ENCODE data around the gene TAF3.

Gene TAF3

DNA sequence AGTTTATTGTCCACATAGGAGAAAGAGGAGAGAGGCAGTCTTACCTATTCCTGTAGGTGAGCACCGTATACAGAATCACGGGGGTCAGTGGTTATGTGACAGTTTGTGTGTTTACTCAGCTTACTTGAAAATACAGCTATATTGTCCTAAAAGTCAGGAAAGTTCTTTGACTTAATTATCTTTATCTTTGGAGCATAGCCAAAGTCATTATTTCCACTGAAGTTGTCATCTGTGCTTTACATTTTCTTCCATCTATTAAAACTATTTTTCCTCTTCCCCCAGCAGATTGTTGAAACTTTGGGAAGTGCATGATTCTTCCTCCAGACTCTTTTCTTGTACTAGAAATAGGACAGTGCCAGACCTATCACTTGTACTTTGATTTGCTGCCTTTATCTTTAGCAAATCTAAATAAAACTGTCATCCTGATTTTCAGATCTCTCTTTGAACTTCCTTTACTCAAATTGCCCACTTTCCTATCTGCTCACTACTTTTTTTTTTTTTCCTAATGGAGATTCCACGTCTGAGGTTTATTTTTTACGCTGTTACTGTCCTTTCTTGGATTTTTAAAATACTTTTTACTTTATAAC, 58.3 kb downstream of the TAF3 start:
- no peak for DNase-seq (ENCODE audit: low spot score)

DNA sequence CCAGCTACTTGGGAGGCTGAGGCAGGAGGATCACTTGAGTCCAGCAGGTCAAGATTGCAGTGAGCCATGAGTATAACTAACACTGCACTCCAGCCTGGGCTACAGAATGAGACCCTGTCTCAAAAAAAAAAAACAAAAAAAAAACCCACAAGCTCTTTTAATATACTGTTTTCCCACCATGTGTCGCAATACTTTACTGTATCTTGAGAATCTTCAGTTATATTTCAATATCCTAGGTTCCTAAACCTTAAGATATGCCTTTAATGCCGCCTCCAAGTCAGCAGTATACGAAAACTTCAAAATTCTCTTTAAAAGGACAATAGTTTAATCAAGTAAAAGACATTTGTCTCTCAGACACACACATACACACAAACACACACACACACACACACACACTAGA, 62.8 kb downstream of the TAF3 start:
- no peak for DNase-seq (ENCODE audit: low spot score)

DNA sequence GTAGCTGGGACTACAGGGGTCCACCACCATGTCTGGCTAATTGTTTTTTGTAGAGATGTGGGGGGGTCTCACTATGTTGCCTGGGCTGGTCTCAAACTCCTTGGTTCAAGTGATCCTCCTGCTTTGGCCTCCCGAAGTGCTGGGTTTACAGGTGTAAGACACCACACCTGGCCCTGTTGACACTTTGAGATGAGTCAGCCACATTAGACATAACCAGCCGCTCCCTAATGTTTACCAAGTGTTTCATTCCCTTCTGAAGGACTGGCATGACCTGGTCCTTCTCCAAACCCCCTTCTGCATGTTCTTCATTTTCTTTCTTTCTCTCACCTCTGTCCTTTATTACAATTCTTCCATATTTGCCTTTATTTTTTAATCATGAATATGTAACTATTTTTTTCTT, 67.8 kb downstream of the TAF3 start:
- no peak for DNase-seq (ENCODE audit: low spot score)

DNA sequence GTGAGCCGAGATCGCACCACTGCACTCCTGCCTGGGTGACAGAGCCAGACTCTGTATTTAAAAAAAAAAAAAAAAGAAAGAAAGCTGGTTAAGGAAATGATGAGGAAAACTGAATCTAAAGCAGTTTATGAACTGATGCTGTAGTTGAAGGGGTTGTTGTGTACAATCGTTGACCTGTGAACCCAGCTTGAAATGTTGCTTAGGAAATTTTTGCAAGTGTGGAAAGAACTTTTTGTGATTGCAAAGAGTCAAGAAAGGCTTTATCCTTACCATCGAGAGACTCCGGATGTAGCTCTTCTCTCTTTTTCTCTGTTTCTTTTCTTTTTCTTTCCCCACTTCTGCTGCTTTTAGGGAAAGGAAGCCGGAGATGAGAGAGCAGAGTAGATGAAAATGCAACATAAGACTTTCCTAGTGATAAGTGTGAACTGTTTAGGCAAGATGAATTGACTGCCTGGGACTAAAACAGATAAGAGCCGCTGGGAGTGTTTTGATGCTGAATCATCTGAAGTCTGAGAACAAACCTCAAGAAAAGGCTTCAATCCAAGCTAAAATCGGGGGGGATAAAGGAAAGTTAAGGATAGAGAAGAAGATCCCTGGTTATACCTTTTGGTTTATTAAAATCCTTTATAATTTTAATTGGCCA, 69.0 kb downstream of the TAF3 start:
- DNase-seq (ENCODE audit: low spot score): no peak

DNA sequence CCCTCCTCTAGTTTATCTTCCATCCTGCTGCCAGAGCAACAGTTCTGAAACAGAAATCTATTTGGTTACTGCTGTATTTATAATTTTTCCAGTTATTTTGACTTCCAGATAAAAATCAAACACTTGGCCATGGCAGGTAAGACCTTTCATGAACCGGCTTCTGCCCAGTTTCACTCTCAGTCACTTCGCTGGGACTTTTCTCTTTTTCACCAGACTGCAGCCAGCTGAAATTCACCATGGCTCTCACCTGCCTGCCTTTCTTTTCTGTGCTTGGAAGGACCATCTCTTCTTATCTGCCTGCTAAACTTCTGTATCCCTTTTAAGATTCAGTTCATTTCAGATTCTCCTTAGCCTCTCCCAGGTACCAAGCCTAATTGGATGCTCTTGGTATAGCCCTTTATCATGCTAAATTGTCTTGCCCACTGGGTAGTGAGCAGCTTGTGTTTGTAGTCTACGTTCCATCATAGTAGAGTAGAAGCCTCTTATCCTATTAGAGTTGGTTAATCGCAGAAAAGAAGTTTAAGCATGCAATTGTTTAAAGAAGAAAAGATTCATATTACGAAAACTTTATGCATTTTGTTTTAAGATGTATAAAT, 71.7 kb downstream of the TAF3 start:
- DNase-seq (ENCODE audit: low spot score): no peak

DNA sequence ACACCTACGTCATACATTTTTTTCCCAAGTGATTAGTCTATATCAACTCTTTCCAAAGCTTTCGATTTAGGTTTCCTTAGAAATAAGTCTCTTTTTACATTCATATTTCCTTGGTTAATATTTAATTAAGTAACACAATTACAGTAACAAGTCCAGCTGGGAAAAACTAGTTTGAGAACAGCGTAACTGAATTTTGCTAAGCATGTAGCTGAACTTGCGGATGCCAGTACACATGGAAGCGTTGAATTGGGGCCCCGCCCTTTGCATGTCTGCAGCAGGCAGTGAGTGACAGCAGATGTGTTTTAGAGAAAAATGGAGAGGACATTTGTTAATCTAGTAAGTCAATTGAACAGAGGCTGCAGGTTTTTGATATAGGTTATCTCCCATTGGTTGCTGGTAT, 72.5 kb downstream of the TAF3 start:
- DNase-seq (ENCODE audit: low spot score): no peak

DNA sequence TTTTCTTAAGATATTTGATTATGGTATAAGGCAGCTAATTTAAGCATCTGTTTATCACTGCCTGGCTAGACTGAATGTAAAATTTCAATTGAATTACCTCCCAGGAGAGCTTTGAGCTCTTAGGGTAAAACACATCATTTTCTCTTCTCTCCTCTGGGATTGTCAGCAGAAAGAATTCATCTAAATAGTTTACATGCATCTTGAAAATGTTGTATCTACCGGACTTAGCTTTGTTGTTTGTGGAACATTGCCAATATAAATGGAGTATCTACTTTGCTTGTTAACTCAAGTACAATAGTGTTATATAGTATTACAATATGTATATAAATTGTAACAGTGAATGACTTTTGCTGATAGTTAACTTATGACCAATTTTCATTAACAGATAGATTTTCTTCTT, 73.3 kb downstream of the TAF3 start:
- DNase-seq (ENCODE audit: low spot score): no peak

DNA sequence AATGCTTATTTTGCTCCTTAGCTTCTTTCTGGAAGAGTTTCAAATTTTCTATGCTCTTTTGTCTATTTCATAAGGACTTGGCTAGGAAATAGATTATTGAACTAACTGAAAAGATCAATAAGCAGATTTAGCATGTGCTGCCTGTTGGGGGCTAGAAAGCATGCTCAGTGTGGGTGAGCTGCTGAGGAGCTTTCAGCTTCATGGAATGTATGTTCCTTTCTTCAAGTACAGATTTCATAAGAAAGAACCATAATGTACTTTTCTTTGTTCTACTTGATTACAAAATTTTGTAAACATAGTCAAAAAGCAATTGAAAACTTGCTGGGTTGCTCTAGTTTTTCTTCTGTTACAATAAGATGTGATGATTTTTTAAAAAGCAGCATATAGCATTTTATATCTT, 73.8 kb downstream of the TAF3 start:
- no peak for DNase-seq (ENCODE audit: low spot score)

DNA sequence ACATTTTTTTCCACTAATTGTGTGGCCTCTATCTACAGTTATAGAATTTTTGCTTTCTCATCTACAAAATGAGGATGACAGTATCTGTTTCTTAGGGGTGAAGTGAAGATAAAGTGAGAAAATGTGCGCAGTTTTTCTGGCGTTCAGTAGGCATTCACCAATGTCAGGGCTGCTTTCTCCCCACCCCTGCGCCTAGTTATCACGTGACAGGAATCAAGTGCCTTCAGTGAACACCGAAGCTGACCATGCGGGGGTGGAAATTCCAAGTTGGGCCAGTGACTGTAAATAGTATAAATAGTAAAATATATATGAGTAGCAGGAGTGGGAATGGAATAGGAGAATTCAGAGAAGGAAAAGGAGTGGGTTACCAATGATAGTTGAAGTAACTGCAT, 77.4 kb downstream of the TAF3 start:
- DNase-seq (ENCODE audit: low spot score): no peak

DNA sequence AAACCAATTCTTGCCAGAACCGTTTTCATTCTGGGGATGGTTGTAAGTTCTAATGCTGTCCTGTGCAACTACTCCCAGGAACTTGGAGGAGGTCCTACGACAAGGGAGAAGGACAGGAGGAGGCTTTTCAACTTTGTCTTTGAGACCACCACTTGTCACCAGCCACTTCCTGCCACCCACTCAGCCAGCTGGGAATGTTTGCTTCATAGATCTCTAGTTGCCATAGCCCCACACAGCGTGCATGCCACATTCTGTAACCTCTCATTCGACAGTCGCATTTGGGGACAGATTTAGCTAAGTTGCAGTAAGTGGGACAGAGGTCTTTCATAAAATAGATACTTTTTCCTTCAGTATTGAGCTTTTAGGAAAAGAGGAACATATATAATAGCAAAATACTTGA, 78.0 kb downstream of the TAF3 start:
- DNase-seq (ENCODE audit: low spot score): no peak

DNA sequence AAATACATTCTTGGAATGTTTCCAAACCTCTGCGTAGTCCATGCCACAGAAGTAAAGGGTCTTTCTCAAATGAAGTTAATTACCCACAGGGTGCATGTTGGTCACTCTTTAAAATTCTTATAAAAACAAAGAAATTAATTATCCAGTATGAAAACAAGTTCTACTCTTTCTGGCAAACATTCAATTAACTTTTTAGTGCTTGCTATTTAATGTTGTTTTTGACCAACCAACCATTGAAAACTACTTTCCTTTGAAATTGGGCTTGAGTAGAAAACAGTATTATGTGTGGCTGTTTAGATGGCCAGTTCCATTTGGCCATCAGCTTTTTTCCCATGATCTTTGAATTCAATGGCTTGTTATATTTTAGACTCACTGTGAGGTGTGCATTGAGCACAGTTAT, 83.0 kb downstream of the TAF3 start:
- no peak for DNase-seq (ENCODE audit: low spot score)

DNA sequence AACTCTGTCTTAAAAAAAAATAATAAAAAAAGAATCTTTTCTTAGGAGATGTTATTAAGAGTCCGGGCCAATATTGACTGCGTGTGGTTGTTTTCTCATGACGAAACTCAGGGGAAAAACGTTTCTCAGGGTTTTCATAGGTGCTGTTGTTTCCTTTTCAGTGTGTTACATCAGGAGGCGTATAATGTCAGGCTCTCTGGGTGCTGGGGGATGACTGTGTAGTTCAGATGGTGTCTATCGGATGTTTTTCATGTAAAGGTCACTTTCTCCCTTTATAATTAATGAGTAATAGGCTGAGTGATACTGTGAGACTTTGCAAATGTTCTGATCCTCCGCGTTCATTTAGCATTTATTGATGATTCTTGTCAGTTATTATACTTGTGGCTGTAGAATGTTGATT, 84.1 kb downstream of the TAF3 start:
- no peak for DNase-seq (ENCODE audit: low spot score)

DNA sequence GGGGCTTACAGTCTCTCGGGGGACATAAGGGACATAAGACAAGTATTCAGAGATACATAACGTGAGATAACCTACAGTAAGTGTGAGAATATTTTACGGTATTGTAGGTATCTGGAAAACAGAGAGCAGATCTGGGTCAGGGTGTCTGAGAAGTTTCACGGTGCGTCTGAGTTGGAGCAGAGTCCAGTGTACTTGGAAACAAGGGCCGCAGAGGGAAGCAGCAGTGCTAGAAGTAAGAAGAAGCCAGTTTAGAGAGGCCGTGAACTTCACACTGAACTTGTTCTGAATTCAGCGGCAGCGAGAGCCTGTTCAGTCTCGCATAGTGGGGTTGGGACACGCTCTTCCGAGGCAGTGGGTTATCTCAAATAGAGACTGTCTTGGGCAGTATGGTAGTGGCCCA, 85.5 kb downstream of the TAF3 start:
- DNase-seq (ENCODE audit: low spot score): no peak

DNA sequence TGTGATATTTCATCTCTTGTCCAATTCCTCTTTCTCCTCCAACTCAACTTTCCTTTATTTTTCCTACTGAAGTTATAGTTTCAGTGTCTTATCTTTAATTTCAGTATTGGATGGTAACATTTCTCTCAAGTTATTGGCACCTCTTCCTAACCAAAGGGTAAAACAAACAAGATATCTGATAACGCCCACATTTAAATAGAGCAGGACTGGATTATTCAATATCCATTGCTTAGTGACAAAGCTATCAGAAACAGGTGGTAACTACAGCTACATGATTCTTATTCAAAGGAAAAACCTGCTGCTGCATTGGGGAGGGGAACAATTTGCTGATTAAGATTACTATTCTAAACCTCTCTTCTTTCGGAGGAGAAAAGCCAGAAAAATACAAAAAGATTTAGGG, 87.8 kb downstream of the TAF3 start:
- DNase-seq (ENCODE audit: low spot score): no peak

DNA sequence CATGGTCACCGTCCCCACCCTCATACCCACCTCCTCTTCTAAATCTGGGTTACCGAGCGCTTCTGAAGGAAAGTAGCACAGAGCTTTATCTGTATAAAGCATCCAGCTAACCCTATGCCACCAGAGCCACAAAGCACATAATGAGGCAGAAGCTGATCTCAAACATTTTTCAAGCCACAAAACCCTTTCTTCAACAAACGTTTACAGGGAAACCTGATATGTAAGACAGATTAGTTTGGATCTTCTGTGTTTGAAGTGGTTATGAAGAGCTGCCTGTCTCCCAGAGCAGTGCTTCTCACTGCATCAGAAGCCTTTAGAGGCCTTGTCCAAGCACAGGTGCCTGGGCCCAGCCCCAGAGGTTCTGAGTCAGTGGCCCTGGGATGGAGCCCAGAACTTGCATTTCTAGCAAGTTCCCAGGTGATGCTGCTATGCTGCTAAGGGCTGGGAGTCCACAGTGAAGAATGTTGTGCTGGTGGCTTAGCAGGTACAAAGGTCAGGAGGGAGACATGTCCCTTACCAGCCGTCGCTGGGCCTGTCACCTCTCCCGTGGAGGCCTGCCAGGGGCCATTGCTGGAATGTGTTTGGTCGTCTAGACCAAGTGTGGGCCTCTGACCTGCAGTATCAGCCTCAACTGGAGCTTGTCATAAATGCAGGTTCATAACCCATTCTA, 90.4 kb downstream of the TAF3 start:
- DNase-seq (ENCODE audit: low spot score): no peak

DNA sequence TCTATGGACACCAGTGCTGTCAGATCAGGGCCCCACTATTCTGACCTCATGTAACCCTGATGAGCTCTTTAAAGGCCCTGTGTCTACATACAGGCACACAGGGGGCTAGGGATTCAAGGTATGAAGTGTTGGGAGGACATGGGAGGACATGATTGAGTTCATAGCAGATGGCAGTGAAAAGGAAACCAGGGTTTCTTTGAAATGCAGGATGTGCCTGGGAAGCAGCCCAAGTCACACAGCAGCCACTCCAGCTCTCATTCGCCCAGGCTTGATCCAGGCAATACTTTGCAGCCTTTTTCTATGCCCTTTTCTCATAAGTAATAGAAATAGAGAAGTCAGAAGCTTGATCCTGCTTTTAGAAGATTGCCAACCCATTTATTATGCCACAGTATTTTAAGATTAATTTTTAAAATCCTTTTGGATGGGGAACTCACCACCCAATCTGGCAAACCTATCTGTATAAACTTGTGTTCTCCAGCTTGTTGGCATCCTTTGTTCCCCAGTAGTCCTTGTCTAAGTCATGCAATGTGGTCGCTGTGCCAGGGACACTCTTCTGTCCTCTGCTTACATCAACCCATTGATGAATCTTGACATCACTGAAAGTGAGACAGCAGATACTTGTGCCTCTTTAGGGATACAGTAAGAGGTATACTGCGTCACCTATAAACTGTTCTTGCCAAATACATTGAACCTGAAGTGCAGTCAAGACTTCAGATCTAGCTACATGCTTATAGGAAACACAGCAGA, 95.0 kb downstream of the TAF3 start:
- no peak for DNase-seq (ENCODE audit: low spot score)

DNA sequence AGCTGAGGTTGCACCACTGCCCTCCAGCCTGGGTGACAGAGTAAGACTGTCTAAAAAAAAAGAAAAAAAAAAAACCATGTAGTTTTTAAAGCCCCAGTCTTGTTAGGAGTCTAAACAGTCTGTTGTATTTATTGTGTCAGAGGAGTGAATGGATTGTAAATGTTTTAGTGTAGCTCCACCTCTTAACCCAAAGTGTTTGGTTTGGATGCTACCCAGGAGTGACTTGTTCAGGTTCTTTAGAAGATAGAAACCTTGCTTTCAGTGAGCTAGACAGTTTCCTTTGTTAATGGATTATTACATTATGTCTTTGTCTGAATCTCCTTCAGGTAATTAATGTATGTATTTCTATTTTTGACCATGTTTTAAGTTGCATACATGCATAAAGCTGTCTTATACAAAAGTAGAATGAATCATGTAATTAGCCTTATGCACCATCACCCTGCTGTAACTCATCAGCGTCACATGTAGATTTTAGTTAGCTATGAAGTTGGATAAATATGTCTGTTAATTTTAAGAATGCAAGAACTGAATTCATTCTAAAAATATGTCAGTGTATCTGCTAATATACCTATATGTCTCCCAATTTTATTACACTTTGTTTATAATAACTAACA, 97.7 kb downstream of the TAF3 start:
- no peak for DNase-seq (ENCODE audit: low spot score)

DNA sequence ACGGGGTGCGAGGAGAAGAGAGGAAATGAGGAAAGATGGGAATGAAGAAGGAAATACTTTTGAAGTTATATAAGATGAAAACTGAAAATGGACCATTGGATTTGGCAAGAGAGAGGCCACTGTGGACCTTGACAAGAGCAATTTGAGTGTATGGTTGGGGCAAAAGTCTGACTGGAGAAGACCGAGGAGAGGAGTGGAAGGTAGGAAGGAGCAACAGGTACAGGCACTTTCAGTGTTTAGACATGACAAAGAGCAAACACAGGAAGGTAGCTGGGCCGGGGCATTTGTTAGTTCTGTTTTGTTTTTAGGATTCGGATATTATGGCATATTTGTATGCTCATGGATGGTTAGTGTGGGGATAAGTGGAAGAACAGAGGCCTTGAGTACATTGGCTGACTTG, 99.4 kb downstream of the TAF3 start:
- no peak for DNase-seq (ENCODE audit: low spot score)

DNA sequence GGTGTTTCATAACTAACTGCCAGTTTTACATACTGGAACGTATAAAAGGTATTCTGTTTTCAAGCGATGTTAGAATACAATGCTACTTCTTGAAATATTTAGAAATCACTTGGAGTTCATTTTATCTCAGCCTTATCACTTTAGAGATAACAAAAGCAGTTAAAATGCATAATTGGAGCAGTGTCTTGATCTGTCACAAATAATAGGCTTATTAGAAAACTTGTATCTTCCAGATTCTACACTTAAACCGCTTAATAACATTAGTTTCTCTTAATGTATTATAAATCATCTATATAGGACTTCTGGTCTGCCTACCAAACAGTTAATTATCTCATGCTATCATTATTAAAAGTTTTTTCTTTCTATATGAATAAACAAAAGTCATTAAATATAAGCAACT, 104.4 kb downstream of the TAF3 start:
- no peak for DNase-seq (ENCODE audit: low spot score)

DNA sequence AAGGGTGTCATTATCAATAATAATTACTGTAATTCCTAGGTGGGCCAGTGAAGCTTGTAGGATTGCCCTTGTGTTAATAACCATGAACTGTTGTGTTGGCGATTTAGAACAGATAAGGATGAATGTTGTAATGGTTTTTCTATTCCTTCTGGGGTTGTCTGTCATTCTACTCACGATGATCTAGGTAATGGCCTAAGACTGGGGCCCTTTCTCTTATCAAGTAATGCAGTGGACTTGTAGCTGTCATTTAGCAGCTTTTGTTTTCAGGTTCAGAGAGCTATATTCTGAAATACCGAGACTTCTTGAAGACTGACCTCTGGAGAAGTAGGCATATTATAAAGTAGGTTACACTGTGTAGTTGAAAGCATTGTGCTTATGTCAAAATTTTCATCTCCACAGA, 110.2 kb downstream of the TAF3 start:
- DNase-seq (ENCODE audit: low spot score): no peak

DNA sequence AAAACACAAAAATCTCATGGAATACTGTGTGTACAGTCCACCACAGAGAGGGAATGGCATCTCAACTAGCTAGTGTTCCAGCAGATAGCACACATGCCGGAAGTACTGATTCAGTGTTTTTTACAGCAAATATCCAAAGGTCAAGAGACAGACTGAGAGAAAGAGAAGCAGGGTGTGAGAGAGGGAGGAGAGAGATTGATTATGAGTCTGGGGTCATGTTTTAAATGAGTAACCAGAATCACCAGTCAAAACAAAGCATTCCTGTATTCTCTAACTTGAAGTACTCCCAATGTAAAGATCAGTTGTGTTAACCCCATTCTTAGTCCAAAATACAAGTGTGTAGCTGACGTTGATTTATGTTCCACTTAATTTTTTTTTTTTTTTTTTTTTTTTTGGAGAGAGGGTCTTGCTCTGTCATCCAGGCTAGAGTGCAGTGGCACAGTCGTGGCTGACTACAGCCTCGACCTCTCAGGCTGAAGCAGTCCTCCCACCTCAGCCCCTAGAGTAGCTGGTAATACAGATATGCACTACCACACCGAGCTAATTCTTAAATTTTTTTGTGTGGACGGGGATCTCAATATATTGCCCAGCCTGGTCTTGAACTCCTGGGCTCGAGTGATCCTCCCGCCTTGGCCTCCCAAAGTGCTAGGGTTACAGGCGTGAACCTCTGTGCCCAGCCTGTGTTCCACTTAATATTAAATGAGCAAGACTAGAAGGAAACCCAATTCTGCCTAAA, 114.2 kb downstream of the TAF3 start:
- DNase-seq (ENCODE audit: low spot score): no peak

DNA sequence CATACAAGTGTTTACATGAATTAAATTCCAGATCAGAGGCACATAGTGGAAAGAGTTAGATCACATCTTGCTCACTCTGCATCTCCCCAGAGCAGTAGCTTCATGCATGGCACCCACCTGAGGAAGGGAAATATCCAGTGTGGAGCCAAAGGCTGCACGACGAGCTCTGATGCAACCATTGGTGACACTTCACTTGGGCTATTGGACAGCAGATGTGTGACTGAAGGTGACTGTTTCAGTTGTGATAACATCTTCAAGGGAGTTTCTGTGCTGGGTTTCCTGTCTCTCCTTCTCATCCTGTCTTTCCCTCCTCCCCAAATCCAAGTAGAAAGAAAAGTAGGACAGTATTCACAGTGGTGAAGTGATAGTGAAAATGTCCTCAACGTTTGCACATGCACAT, 115.0 kb downstream of the TAF3 start:
- no peak for DNase-seq (ENCODE audit: low spot score)

Measured in AG08396 (cell line).